Measurements from ENCODE around the gene DMD. TPM values are rescaled to one million over a fixed set of nuclear protein-coding genes. Genes with fewer than 3 reads are reported as not detected.

Gene DMD
- total RNA-seq, 2 experiments from 2014 or later, result 0.85 to 1.8 TPM

GRCh38 chrX:31449965-31450364 is 1761.4 kb downstream of the DMD start:
- no peaks in the 10 kb centered on the region for H3K36me3 Mint-ChIP-seq (ENCODE audit: low read depth)
- CTCF ChIA-PET, result no interaction called here
- H3K4me3 Mint-ChIP-seq, result no peak overlapping the region

GRCh38 chrX:31449081-31449480 is 1762.3 kb downstream of the DMD start:
- no peaks in the 10 kb centered on the region for H3K27me3 Mint-ChIP-seq
- H3K36me3 Mint-ChIP-seq (ENCODE audit: low read depth), result no peaks in the 10 kb centered on the region
- H3K4me3 Mint-ChIP-seq, result no peak overlapping the region
- no peak overlapping the region for H3K27ac Mint-ChIP-seq
- DNase-seq (no peak), ATAC-seq (no peak)
- CTCF ChIA-PET, result no interaction called here
- peaks cover 2% of the 10 kb centered on the region for H3K4me1 Mint-ChIP-seq
- POLR2A ChIA-PET, result no interaction called here
- intact Hi-C loops (cut with DNase I, micrococcal nuclease), result no loop called here
- no peaks in the 10 kb centered on the region for H3K9me3 Mint-ChIP-seq (ENCODE audit: low read depth)

More at GRCh38 chrX:31449965-31450364, 1761.4 kb downstream of the DMD start:
- Mint-ChIP-seq H3K27me3 (no peaks in the 10 kb centered on the region), H3K9me3 (ENCODE audit: low read depth) (no peaks in the 10 kb centered on the region), H3K27ac (no peak overlapping the region), H3K4me1 (peaks cover 2% of the 10 kb centered on the region)
- intact Hi-C loops (cut with DNase I, micrococcal nuclease), result no loop called here
- DNase-seq, result no peak
- POLR2A ChIA-PET, result no interaction called here
- no peak for ATAC-seq

- CTCF ChIA-PET, result no interaction called here
- no peaks in the 10 kb centered on the region for H3K9me3 Mint-ChIP-seq (ENCODE audit: low read depth)
- no peaks in the 10 kb centered on the region for H3K36me3 Mint-ChIP-seq (ENCODE audit: low read depth)
- DNase-seq (no peak), ATAC-seq (no peak)
- no peaks in the 10 kb centered on the region for H3K27me3 Mint-ChIP-seq
- intact Hi-C loops (cut with DNase I, micrococcal nuclease), result no loop called here
- H3K4me3 Mint-ChIP-seq, result no peak overlapping the region
- peaks cover 2% of the 10 kb centered on the region for H3K4me1 Mint-ChIP-seq
- no peak overlapping the region for H3K27ac Mint-ChIP-seq
- POLR2A ChIA-PET, result no interaction called here
Measured at GRCh38 chrX:31445542-31445941, 1765.8 kb downstream of the DMD start.

GRCh38 chrX:31443654-31444053 is 1767.7 kb downstream of the DMD start:
- Mint-ChIP-seq H3K36me3 (ENCODE audit: low read depth) (no peaks in the 10 kb centered on the region), H3K4me1 (no peaks in the 10 kb centered on the region), H3K9me3 (ENCODE audit: low read depth) (no peaks in the 10 kb centered on the region), H3K4me3 (no peak overlapping the region), H3K27me3 (no peaks in the 10 kb centered on the region), H3K27ac (no peak overlapping the region)
- POLR2A ChIA-PET, result no interaction called here
- CTCF ChIA-PET, result no interaction called here
- intact Hi-C loops (cut with DNase I, micrococcal nuclease), result no loop called here
- DNase-seq, result no peak
- no peak for ATAC-seq

GRCh38 chrX:31440546-31440945 is 1770.8 kb downstream of the DMD start:
- ChIA-PET POLR2A (no interaction called here), CTCF (no interaction called here)
- intact Hi-C loops (cut with DNase I, micrococcal nuclease), result no loop called here
- Mint-ChIP-seq H3K27me3 (no peaks in the 10 kb centered on the region), H3K27ac (no peak overlapping the region), H3K4me3 (no peak overlapping the region), H3K9me3 (ENCODE audit: low read depth) (no peaks in the 10 kb centered on the region), H3K36me3 (ENCODE audit: low read depth) (no peaks in the 10 kb centered on the region), H3K4me1 (no peaks in the 10 kb centered on the region)
- DNase-seq (no peak), ATAC-seq (no peak)

- CTCF ChIA-PET, result no interaction called here
- intact Hi-C loops (cut with DNase I, micrococcal nuclease), result no loop called here
- POLR2A ChIA-PET, result no interaction called here
- Mint-ChIP-seq H3K27ac (no peak overlapping the region), H3K36me3 (ENCODE audit: low read depth) (no peaks in the 10 kb centered on the region), H3K4me1 (no peaks in the 10 kb centered on the region), H3K9me3 (ENCODE audit: low read depth) (no peaks in the 10 kb centered on the region), H3K27me3 (no peaks in the 10 kb centered on the region), H3K4me3 (no peak overlapping the region)
- DNase-seq (no peak), ATAC-seq (no peak)
Measured at GRCh38 chrX:31436424-31436823, 1774.9 kb downstream of the DMD start.

GRCh38 chrX:31435592-31435991 is 1775.8 kb downstream of the DMD start:
- ATAC-seq, result no peak
- Mint-ChIP-seq H3K27me3 (no peaks in the 10 kb centered on the region), H3K27ac (no peak overlapping the region), H3K4me3 (no peak overlapping the region), H3K36me3 (ENCODE audit: low read depth) (no peaks in the 10 kb centered on the region), H3K9me3 (ENCODE audit: low read depth) (no peaks in the 10 kb centered on the region), H3K4me1 (no peaks in the 10 kb centered on the region)
- intact Hi-C loops (cut with DNase I, micrococcal nuclease), result no loop called here
- ChIA-PET CTCF (no interaction called here), POLR2A (no interaction called here)
- no peak for DNase-seq

- Mint-ChIP-seq H3K9me3 (ENCODE audit: low read depth) (no peaks in the 10 kb centered on the region), H3K4me1 (no peaks in the 10 kb centered on the region)
Measured at GRCh38 chrX:31433856-31434255, 1777.5 kb downstream of the DMD start.

GRCh38 chrX:31429915-31430314 is 1781.4 kb downstream of the DMD start:
- ATAC-seq, result no peak
- Mint-ChIP-seq H3K4me1 (no peaks in the 10 kb centered on the region), H3K9me3 (ENCODE audit: low read depth) (no peaks in the 10 kb centered on the region), H3K27me3 (no peaks in the 10 kb centered on the region), H3K27ac (no peak overlapping the region), H3K4me3 (no peak overlapping the region), H3K36me3 (ENCODE audit: low read depth) (no peaks in the 10 kb centered on the region)
- ChIA-PET CTCF (no interaction called here), POLR2A (no interaction called here)
- DNase-seq, result no peak
- intact Hi-C loops (cut with DNase I, micrococcal nuclease), result no loop called here

More at GRCh38 chrX:31433856-31434255, 1777.5 kb downstream of the DMD start:
- ChIA-PET CTCF (interaction anchor here (0.6 kb wide), 1 partner anchor 119 kb away, joined by 3 read pairs; no protein-coding TSS in a partner anchor), POLR2A (no interaction called here)
- no peak for DNase-seq
- H3K36me3 Mint-ChIP-seq (ENCODE audit: low read depth), result no peaks in the 10 kb centered on the region
- no peak overlapping the region for H3K27ac Mint-ChIP-seq
- intact Hi-C loops (cut with DNase I, micrococcal nuclease), result no loop called here
- H3K27me3 Mint-ChIP-seq, result no peaks in the 10 kb centered on the region
- H3K4me3 Mint-ChIP-seq, result no peak overlapping the region
- ATAC-seq, result no peak

GRCh38 chrX:31423609-31424189 is 1787.7 kb downstream of the DMD start:
- ATAC-seq (no peak), DNase-seq (peak; percentile 33)
- intact Hi-C loops (cut with DNase I, micrococcal nuclease), result loop anchor here (5.0 kb wide), 3 partner anchors 211 to 686 kb away; no protein-coding TSS in a partner anchor
- Mint-ChIP-seq H3K4me1 (no peaks in the 10 kb centered on the region), H3K27ac (no peak overlapping the region), H3K27me3 (no peaks in the 10 kb centered on the region), H3K36me3 (ENCODE audit: low read depth) (no peaks in the 10 kb centered on the region), H3K9me3 (ENCODE audit: low read depth) (no peaks in the 10 kb centered on the region), H3K4me3 (no peak overlapping the region)
- ChIA-PET POLR2A (no interaction called here), CTCF (no interaction called here)

- intact Hi-C loops (cut with DNase I, micrococcal nuclease), result loop anchor here (5.0 kb wide), 3 partner anchors 209 to 684 kb away; no protein-coding TSS in a partner anchor
- no peaks in the 10 kb centered on the region for H3K36me3 Mint-ChIP-seq (ENCODE audit: low read depth)
Measured at GRCh38 chrX:31421441-31421840, 1789.9 kb downstream of the DMD start.

GRCh38 chrX:31420711-31421151 is 1790.6 kb downstream of the DMD start:
- intact Hi-C loops (cut with DNase I, micrococcal nuclease), result loop anchor here (5.0 kb wide), 3 partner anchors 208 to 683 kb away; no protein-coding TSS in a partner anchor
- H3K36me3 Mint-ChIP-seq (ENCODE audit: low read depth), result no peaks in the 10 kb centered on the region
- H3K9me3 Mint-ChIP-seq (ENCODE audit: low read depth), result no peaks in the 10 kb centered on the region
- no peaks in the 10 kb centered on the region for H3K4me1 Mint-ChIP-seq
- CTCF ChIA-PET, result no interaction called here
- ATAC-seq (no peak), DNase-seq (no peak)
- H3K27me3 Mint-ChIP-seq, result no peaks in the 10 kb centered on the region
- POLR2A ChIA-PET, result no interaction called here
- H3K27ac Mint-ChIP-seq, result no peak overlapping the region
- no peak overlapping the region for H3K4me3 Mint-ChIP-seq

More at GRCh38 chrX:31421441-31421840, 1789.9 kb downstream of the DMD start:
- no peak for ATAC-seq
- H3K4me3 Mint-ChIP-seq, result no peak overlapping the region
- CTCF ChIA-PET, result no interaction called here
- no peaks in the 10 kb centered on the region for H3K9me3 Mint-ChIP-seq (ENCODE audit: low read depth)
- no peak for DNase-seq
- no peaks in the 10 kb centered on the region for H3K4me1 Mint-ChIP-seq
- no peaks in the 10 kb centered on the region for H3K27me3 Mint-ChIP-seq
- POLR2A ChIA-PET, result no interaction called here
- H3K27ac Mint-ChIP-seq, result no peak overlapping the region
